SK-N-SH (cell line): ENCODE measurements around the gene AGMAT. TPM values are rescaled to one million over a fixed set of nuclear protein-coding genes. Genes with fewer than 3 reads are reported as not detected.
A peak's percentile ranks its signal among the peaks of the same experiment; 100 is the strongest.
"Not testable (repeated sequence)": the region's sequence is repeated elsewhere in the genome, so short reads cannot be mapped to it uniquely, and the experiment has no call there.

Experiments used
- CTCF ChIA-PET: fragments of 300-600, 350-600 bp; formaldehyde crosslinking; extraction: SDS; loops from one replicate; lab custom pipeline; 2021; lab: Yijun Ruan, JAX
- POLR2A ChIA-PET: fragments of 350-600 bp; sonication (Branson Sonifier 250); formaldehyde crosslinking; extraction: SDS; loops from one replicate; lab custom pipeline; 2020; ENCODE audit warnings: antibody characterized with exemption, inconsistent platforms; lab: Yijun Ruan, JAX
- DNase-seq: peaks from one replicate; pipeline ENCODE4 v3.0.0; 2012
- H2AFZ ChIP-seq: fragments of 200-600 bp; sonication (generic); 2 replicates; pipeline ENCODE4 v1.8.1; 2016; ENCODE audit warnings: antibody characterized with exemption, mild to moderate bottlenecking, low read depth
- H3F3A ChIP-seq: fragments of 200-600 bp; sonication (generic); replicated peaks from 2 replicates; pipeline ENCODE3; 2016; ENCODE audit warnings: antibody characterized with exemption, mild to moderate bottlenecking; ENCODE audit not compliant: insufficient read depth
- H3K27ac ChIP-seq, 2 experiments: fragments of 200-500 bp in 1 of 2; fragments of 200-600 bp in 1 of 2; sonication (Bioruptor generic) in 1 of 2; sonication (generic), shearing (Covaris generic) in 1 of 2; 2 replicates each; pipeline versions ENCODE4 v1.5.1 to v1.6.1; 2014 to 2016; ENCODE audit warnings: low read depth in 2 of 2, inconsistent platforms in 1 of 2, low read length in 1 of 2, mild to moderate bottlenecking in 1 of 2, mixed read lengths in 1 of 2
- H3K27me3 ChIP-seq: fragments of 200-600 bp; sonication (generic), shearing (Covaris generic); 2 replicates; pipeline ENCODE4 v1.6.1; 2016; ENCODE audit warnings: mixed run types; ENCODE audit not compliant: insufficient read depth
- H3K36me3 ChIP-seq, 2 experiments: fragments of 200-500 bp in 1 of 2; fragments of 200-600 bp in 1 of 2; sonication (Bioruptor generic) in 1 of 2; sonication (generic) in 1 of 2; replicated peaks in 1 of 2; 2 replicates each; pipeline versions ENCODE3 to v1.5.1; 2014 to 2016; ENCODE audit warnings: low read length in 1 of 2, mild to moderate bottlenecking in 1 of 2; ENCODE audit not compliant: insufficient read depth in 2 of 2, control insufficient read depth in 1 of 2
- H3K4me1 ChIP-seq, 2 experiments: fragments of 200-500 bp in 1 of 2; fragments of 200-600 bp in 1 of 2; sonication (Bioruptor generic) in 1 of 2; sonication (generic), shearing (Covaris generic) in 1 of 2; 2 replicates each; pipeline versions ENCODE4 v1.5.1 to v1.6.1; 2014 to 2016; ENCODE audit warnings: low read depth in 1 of 2, low read length in 1 of 2, mixed run types in 1 of 2; ENCODE audit not compliant: insufficient read depth in 2 of 2, control insufficient read depth in 1 of 2
- H3K4me2 ChIP-seq: fragments of 200-600 bp; sonication (generic), shearing (Covaris generic); 2 replicates; pipeline ENCODE4 v1.6.1; 2017; ENCODE audit warnings: mixed run types
- H3K4me3 ChIP-seq, 2 experiments: fragments of 200-500 bp in 1 of 2; fragments of 200-600 bp in 1 of 2; sonication (Bioruptor generic) in 1 of 2; sonication (generic), shearing (Covaris generic) in 1 of 2; 2 replicates each; pipeline versions ENCODE4 v1.5.1 to v1.8.1; 2014 to 2016; ENCODE audit warnings: low read depth in 2 of 2, inconsistent platforms in 1 of 2, low read length in 1 of 2, mild to moderate bottlenecking in 1 of 2, mixed read lengths in 1 of 2, moderate library complexity in 1 of 2
- H3K79me2 ChIP-seq: fragments of 200-600 bp; sonication (generic); 2 replicates; pipeline ENCODE4 v1.8.1; 2017; ENCODE audit warnings: mild to moderate bottlenecking; ENCODE audit not compliant: insufficient read depth
- H3K9ac ChIP-seq: fragments of 200-600 bp; sonication (generic); 2 replicates; pipeline ENCODE4 v1.6.1; 2017; ENCODE audit warnings: mixed run types
- H3K9me2 ChIP-seq: fragments of 200-600 bp; sonication (generic); 2 replicates; pipeline ENCODE4 v1.6.1; 2017; ENCODE audit warnings: mixed run types
- H3K9me3 ChIP-seq: fragments of 200-600 bp; sonication (generic); 2 replicates; pipeline ENCODE4 v1.6.1; 2017; ENCODE audit warnings: mixed run types, mild to moderate bottlenecking, moderate library complexity
- H4K20me1 ChIP-seq: fragments of 200-600 bp; sonication (generic); 2 replicates; pipeline ENCODE4 v1.6.1; 2017; ENCODE audit warnings: mild to moderate bottlenecking, mixed run types; ENCODE audit not compliant: insufficient read depth
- NRF1 ChIP-seq: IDR thresholded peaks from 2 replicates; pipeline ENCODE4 v1.6.1; 2012; ENCODE audit warnings: low read depth, mild to moderate bottlenecking, low read length
- RAD21 ChIP-seq: IDR thresholded peaks from 2 replicates; pipeline ENCODE4 v1.6.1; 2012; ENCODE audit warnings: mild to moderate bottlenecking, low read length
- TEAD4 ChIP-seq: IDR thresholded peaks from 2 replicates; pipeline ENCODE4 v1.4.0; 2012; ENCODE audit warnings: mild to moderate bottlenecking, borderline replicate concordance; ENCODE audit not compliant: insufficient read depth
- WGBS: methylation state at CpG from one replicate; pipeline ENCODE4 v1.1.6; 2017; ENCODE audit warnings: low lambda C conversion rate; 5-methylcytosine and 5-hydroxymethylcytosine counted together
- polyA plus RNA-seq, 3 experiments: library from polyadenylated mRNA; depleted of rRNA; stranded (reverse); fragments of >200 nt; gene quantifications; 2 replicates each; pipeline ENCODE4 v1.2.3, GENCODE V29; 2012

AGMAT gene
- polyA plus RNA-seq, 1 of the 3 experiments (the other 2 are of a cell fraction) = 0.66 TPM

DNA sequence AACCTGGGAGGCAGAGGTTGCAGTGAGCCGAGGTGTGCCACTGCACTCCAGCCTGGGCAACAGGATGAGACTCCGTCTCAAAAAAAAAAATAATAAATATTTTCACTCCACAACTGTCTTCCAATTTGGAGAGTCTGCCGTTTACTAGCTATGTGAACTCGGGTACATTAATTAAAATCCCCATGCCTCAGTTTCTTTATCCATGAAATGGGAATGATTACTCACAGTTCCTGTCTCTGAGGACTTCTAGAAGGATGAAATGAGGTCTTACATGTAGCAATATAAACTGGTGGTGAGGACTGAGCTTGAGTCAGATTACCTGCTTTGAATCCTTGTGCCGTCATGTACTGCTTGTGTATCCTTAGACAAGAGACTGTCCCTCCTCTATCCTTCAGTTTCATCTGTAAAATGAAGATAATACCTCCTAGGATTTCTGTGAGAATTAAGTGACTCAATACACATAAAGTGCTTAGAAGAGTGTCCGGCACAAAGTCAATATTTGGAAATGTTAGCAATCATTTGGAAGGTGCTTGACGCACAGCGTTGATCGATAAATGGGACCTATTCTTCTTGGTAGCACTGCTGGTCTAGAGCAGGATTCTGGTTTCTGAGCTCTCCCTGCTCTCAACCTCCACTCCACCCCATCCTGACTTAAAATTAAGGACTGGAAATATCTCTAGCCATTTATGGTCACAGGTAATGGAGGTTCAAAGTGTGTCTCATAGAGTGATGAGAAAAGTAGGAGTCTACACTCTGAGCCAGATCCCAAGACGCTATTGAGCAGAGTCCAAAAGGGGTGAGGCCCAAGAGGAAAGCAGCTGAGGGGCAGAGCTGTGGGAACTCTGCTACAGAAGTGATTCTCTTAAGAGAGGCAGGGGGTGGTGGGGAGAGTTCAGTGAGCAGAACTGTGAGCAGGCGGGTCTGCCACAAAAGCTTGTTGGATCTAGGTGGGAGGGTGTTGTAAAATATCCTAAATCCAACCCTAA lies 20.8 kb upstream of the AGMAT start:
- Histone ChIP-seq H3K79me2 (no peaks in the 10 kb centered on the region; the same call in 1 of the 2 replicates), H3K9me2 (no peaks in the 10 kb centered on the region), H2AFZ (no peak overlapping the region), H3K4me2 (no peak overlapping the region), H3K36me3 (no peaks in the 10 kb centered on the region), H3K27ac (no peak overlapping the region), H3F3A (peaks cover 3% of the 10 kb centered on the region), H3K9ac (no peak overlapping the region), H4K20me1 (no peaks in the 10 kb centered on the region), H3K4me1 (peaks cover 3 to 4% of the 10 kb centered on the region in 2 experiments; a peak in 2 of 4 replicates), H3K9me3 (no peaks in the 10 kb centered on the region), H3K27me3 (no peaks in the 10 kb centered on the region), H3K4me3 (no peak overlapping the region)
- no peak for DNase-seq
- CTCF ChIA-PET = interaction anchor here (0.7 to 1.2 kb wide), 2 partner anchors 10 to 11 kb away, joined by 3 read pairs; no protein-coding TSS in a partner anchor
- TF ChIP-seq NRF1 = no peak
- TF ChIP-seq RAD21 = no peak
- no peak for TF ChIP-seq TEAD4
- POLR2A ChIA-PET = no interaction called here
- WGBS = 82% methylated on average over 11 of the region's 11 CpGs

DNA sequence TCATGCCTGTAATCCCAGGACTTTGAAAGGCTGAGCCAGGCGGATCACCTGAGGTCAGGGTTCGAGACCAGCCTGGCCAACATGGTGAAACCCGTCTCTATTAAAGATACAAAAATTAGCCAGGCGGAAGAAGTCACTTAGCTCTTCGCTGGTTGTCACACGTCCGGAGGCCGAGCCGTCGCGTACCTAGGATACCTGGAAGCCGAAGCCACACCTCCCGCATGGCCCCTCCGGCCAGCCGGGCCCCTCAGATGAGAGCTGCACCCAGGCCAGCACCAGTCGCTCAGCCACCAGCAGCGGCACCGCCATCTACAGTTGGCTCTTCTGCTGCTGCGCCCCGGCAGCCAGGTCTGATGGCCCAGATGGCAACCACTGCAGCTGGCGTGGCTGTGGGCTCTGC lies 19.5 kb upstream of the AGMAT start:
- H3K4me1 ChIP-seq, DNase-seq, H4K20me1 ChIP-seq, H3K9ac ChIP-seq, H3K4me3 ChIP-seq, H3K27me3 ChIP-seq, H3K27ac ChIP-seq, H3K9me2 ChIP-seq, H3K36me3 ChIP-seq, H2AFZ ChIP-seq, H3K9me3 ChIP-seq, H3K79me2 ChIP-seq, H3K4me2 ChIP-seq, H3F3A ChIP-seq: not testable (repeated sequence)
- POLR2A ChIA-PET = interaction anchor here (1.2 to 1.5 kb wide), 2 partner anchors 14 to 17 kb away, joined by 7 read pairs; no protein-coding TSS in a partner anchor
- CTCF ChIA-PET = interaction anchor here (1.2 to 1.8 kb wide), 5 partner anchors 8 to 20 kb away, joined by 3 to 6 read pairs (median 5); no protein-coding TSS in a partner anchor
- WGBS = 100% methylated on average over 11 of the region's 21 CpGs

DNA sequence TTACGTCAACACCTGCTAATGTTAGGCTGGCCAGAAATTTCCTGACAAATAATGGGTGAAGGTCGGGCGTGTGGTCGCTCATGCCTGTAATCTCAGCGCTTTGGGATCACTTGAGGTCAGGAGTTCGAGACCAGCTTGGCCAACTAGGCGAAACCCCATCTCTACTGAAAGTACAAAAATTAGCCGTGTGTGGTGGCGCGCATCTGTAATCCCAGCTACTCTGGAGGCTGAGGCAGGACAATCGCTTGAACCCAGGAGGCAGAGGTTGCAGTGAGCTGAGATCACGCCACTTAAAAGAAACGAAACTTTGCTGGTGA lies 19.1 kb upstream of the AGMAT start:
- H3F3A ChIP-seq, H3K79me2 ChIP-seq, H3K27me3 ChIP-seq, H3K4me1 ChIP-seq, H3K9ac ChIP-seq, H4K20me1 ChIP-seq, H3K36me3 ChIP-seq, H3K9me3 ChIP-seq, DNase-seq, H3K9me2 ChIP-seq: not testable (repeated sequence)
- Histone ChIP-seq H2AFZ (peak overlapping the region; percentile 97), H3K27ac (peak overlapping the region; percentile 75 to 85), H3K4me2 (peak overlapping the region; percentile 91), H3K4me3 (peak overlapping the region; percentile 76 to 90)
- POLR2A ChIA-PET = interaction anchor here (0.8 to 1.5 kb wide), 6 partner anchors 9 to 120 kb away, joined by 3 to 7 read pairs (median 4); partner anchors contain the start of gene DNAJC16
- WGBS = 78% methylated on average over 13 of the region's 13 CpGs
- CTCF ChIA-PET = interaction anchor here (1.2 to 1.8 kb wide), 5 partner anchors 8 to 20 kb away, joined by 3 to 6 read pairs (median 5); no protein-coding TSS in a partner anchor
